Skeletal muscle cell (primary cell): Measurements from ENCODE around the gene EMILIN2.
A peak's percentile ranks its signal among the peaks of the same experiment; 100 is the strongest.
"Not testable (repeated sequence)": the region's sequence is repeated elsewhere in the genome, so short reads cannot be mapped to it uniquely, and the experiment has no call there.

Experiments
- DNase-seq: peaks from one replicate; pipeline ENCODE4 v3.0.0-alpha.2; 2010; ENCODE audit warnings: low read depth
- H3K4me3 ChIP-seq: 2 replicates; pipeline ENCODE4 v1.5.1; 2011; ENCODE audit warnings: low read depth, mild to moderate bottlenecking, control low read depth, low read length, moderate library complexity

EMILIN2 gene

DNA sequence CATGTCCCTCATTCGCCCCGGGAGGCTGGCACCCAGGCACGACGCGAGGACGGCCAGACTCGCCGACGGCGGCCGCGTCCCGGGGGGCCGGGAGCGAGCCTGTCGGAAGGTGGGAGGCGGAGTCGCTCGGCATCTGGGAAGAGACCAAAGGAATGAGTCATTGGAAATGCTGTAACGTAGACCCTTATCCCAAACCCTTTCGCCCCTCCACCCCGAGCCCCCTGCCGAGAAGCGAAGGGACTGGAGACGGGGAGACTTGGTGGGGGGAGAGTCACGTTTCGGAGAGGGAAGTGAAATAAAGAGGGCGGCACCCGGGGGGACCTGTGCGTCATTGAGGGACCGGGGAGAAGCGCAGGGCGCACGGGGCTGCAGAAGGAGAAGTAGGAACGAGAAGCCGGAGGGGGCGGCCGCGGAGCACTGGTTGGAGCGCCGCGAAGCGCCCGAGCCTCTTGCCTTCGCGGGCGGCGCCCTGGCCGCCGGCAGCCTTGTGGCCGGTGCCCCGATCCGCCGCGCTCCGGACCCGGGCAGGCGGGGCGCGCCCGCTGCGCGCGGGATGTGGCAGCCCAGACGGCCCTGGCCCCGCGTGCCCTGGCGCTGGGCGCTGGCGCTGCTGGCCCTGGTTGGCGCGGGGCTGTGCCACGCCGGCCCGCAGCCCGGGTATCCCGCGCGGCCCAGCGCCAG is at the start of gene EMILIN2:
EMILIN2 (plus strand) TSS at position 371 of the 681 bp plus-strand sequence; CDS start at position 554, 183 bp downstream.
- DNase-seq = no peak

GRCh38 chr18:2797951-2798350 is 48.9 kb upstream of the EMILIN2 start:
- no peak overlapping the region for H3K4me3 ChIP-seq
- DNase-seq = no peak

More for the DNA sequence above, at the start of gene EMILIN2:
- H3K4me3 ChIP-seq = peak within 1 kb of the TSS; percentile 62

- no peak overlapping the region for H3K4me3 ChIP-seq
- DNase-seq = no peak
Measured at GRCh38 chr18:2799369-2799768, 47.4 kb upstream of the EMILIN2 start.

DNA sequence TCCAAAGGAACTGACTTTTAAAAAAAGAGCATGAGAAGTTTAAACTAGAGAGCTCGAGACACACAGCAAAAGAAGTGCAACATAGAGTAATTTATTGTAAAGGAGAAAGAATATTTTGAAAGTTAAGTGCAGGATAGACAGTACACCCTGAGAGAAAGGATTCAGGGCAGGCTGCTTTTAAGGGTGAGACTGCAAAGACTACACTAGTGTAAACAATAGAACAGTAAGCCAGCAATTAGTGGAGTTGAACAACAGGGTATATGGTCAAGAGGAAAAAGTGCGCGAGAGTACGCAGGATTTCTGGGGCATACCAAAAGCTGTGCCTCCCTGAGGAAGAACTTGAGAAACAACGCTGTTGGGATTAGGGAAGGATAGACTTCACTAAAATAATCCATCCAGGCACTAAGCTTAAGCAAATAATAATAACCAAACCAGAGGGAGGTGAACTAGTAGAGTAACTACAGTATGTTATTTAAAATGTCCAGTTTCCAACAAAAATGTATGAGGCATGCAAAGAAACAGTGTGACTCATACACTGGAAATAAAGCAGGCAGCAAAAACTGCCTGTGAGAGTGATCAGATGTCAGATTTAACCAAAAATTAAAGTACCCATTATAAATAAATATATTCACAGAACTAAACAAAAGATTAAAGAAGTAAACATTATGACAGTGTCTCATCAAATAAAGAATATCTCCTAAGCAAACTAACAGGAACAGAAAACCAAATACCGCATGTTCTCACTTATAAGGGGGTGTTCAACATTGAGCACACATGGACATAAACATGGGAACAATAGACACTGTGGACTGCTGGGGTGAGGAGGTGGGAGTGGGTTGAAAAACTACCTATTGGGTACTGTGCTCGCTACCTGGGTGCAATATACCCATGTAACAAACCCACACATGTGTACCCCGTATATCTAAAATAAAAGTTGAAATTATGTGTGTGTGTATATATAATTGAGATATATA is 40.5 kb upstream of the EMILIN2 start:
- no peak overlapping the region for H3K4me3 ChIP-seq
- peak; percentile 16 for DNase-seq

DNA sequence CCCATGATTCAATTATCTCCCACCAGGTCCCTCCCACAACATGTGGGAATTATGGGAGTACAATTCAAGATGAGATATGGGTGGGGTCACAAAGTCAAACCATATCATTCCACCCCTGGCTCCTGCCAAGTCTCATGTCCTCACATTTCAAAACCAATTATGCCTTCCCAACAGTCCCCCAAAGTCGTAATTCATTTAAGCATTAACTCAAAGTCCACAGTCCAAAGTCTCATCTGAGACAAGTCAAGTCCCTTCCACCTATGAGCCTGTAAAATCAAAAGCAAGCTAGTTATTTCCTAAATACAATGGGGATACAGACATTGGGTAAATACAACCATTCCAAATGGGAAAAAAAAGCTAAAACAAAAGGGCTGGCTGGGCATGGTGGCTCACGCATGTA is 38.2 kb upstream of the EMILIN2 start:
- not testable (repeated sequence) for H3K4me3 ChIP-seq, DNase-seq

GRCh38 chr18:2809666-2810183 is 37.1 kb upstream of the EMILIN2 start:
- DNase-seq = not testable (repeated sequence)

DNA sequence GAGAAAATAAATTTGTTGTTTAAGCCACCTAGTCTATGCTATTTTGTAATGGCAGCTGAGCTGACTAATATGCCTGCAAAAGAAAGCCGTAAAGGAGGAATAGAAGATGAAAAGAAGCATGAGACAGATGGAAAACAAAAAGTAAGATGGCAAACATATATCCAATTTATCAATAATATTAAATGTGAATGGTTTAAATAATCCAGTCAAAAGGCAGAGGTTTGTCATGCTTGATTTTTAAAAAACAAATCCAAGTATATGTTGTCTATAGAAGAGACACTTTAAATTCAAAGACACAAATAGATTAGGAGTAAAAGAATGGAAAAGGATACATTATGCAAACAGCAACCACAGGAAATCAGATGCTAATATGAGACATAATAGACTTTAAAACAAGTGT is 35.4 kb upstream of the EMILIN2 start:
- no peak for DNase-seq

More at GRCh38 chr18:2809666-2810183, 37.1 kb upstream of the EMILIN2 start:
- H3K4me3 ChIP-seq = not testable (repeated sequence)

GRCh38 chr18:2814928-2815327 is 31.9 kb upstream of the EMILIN2 start:
- no peak for DNase-seq
- H3K4me3 ChIP-seq = no peak overlapping the region

More for the DNA sequence above, 35.4 kb upstream of the EMILIN2 start:
- no peak overlapping the region for H3K4me3 ChIP-seq

DNA sequence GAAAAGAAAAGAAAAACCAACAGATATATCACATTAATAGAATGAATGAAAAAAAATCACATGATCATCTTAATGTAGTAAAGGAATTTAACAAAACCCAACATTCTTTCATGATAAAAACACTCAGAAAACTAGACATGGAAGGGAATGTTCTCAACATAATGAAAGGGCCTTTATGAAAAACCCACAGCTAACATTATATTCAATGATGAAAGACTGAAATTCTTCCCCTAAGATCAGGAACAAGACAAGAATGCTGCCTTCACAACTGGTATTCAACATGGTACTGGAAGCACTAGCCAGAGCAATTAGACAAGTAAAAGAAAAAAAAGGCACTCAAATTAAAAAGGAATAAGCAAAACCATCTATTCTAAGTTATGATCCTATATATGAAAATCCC is 28.5 kb upstream of the EMILIN2 start:
- no peak for DNase-seq
- H3K4me3 ChIP-seq = no peak overlapping the region

DNA sequence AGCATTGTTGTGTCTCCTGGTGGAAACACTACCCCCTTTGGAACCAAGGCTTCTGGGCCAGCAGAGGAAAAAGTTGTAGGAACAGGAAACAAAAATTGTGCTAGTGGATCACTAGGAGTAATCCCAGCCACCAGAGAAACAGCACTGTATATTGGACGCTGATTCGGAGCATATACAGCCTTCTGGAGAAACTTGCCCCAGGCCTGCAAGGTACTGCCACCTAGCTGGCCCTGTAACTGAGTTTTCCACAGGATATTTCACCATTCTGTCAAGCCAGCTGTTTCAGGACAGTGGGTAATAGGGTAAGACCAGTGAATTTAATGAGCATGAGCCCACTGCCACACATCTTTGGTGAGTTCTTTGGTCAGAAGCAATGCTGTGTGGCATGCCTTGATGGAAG is 25.1 kb upstream of the EMILIN2 start:
- DNase-seq = no peak
- no peak overlapping the region for H3K4me3 ChIP-seq

GRCh38 chr18:2822213-2822921 is 24.4 kb upstream of the EMILIN2 start:
- no peak for DNase-seq
- H3K4me3 ChIP-seq = no peak overlapping the region

GRCh38 chr18:2823202-2823601 is 23.6 kb upstream of the EMILIN2 start:
- DNase-seq = no peak
- H3K4me3 ChIP-seq = no peak overlapping the region

DNA sequence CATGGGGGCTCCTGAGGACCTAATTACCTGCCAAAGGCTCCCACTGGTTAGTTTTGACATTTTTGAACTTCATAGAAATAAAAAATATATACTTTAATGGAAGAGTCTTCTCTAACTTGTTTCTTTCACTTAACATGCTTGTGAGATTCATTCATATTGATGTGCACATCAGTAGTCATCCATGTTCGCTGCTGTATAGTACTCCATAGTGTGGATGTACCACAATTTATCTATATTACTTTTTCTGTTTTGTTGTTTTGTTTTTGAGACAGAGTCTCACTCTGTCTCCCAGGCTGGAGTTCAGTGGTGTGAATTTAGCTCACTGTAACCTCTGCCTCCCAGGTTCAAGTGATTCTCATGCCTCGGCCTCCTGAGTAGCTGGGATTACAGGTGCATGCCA is 22.8 kb upstream of the EMILIN2 start:
- DNase-seq = no peak
- no peak overlapping the region for H3K4me3 ChIP-seq

GRCh38 chr18:2824865-2825264 is 21.9 kb upstream of the EMILIN2 start:
- no peak for DNase-seq
- no peak overlapping the region for H3K4me3 ChIP-seq

GRCh38 chr18:2825613-2826175 is 21.1 kb upstream of the EMILIN2 start:
- no peak for DNase-seq
- no peak overlapping the region for H3K4me3 ChIP-seq

- no peak overlapping the region for H3K4me3 ChIP-seq
- no peak for DNase-seq
Measured at GRCh38 chr18:2826581-2826980, 20.2 kb upstream of the EMILIN2 start.

DNA sequence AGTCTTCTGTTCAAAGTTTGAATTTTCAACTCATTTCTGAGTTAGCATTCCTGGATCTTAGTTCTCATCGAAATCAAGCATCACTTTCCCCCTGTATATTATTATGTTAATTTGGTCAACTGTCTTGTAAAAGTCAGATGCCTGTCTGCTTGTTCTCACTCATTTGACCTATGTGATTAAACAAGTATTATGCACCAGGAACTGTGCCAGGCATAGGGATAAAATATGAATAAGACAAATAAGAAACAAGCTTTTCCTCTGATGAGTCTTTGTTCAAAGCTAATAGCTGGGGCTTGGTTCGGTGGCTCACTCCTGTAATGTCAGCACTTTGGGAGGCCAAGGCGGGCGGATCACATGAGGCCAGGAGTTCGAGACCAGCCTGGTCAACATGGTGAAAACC is 19.7 kb upstream of the EMILIN2 start:
- no peak for DNase-seq
- no peak overlapping the region for H3K4me3 ChIP-seq

DNA sequence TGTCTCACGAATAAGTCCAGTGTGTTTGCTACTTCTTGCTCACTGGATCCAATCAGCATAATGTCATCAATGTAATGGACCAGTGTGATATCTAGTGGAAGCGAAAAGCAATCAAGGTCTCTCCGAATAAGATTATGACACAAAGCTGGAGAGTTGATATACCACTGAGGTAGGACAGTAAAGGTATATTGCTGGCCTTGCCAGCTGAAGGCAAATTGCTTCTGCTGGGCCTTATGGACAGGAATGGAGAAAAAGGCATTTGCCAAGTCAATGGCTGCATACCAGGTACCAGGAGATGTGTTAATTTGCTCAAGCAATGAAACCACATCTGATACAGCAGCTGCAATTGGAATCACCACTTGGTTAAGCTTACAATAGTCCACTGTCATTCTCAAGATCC is 10.7 kb upstream of the EMILIN2 start:
- not testable (repeated sequence) for DNase-seq, H3K4me3 ChIP-seq

- not testable (repeated sequence) for H3K4me3 ChIP-seq, DNase-seq
Measured at GRCh38 chr18:2837290-2837689, 9.5 kb upstream of the EMILIN2 start.
